ENCODE measurements around the gene RALB.

DNA sequence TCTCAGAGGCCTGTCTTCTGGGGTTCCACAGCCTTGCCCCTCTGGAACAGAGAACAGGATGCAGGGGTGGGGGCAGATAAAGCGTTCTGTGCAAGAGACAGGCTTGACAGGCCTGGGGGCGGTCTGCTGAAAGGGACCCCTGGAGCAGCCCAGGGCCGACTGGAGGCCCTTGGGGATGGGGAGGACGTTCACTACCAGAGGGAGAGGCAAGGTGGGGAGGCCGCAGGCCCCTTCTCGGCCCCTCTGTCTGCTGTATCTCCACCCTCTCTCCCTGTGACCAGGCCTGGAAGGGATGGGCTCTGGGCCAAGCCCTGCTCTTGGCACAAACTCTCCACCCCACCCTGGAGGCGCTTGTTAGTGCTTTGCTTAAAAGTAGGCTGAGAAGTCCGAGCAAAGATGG is 66.0 kb downstream of the RALB start:
- TF ChIP-seq, protein P1, sequence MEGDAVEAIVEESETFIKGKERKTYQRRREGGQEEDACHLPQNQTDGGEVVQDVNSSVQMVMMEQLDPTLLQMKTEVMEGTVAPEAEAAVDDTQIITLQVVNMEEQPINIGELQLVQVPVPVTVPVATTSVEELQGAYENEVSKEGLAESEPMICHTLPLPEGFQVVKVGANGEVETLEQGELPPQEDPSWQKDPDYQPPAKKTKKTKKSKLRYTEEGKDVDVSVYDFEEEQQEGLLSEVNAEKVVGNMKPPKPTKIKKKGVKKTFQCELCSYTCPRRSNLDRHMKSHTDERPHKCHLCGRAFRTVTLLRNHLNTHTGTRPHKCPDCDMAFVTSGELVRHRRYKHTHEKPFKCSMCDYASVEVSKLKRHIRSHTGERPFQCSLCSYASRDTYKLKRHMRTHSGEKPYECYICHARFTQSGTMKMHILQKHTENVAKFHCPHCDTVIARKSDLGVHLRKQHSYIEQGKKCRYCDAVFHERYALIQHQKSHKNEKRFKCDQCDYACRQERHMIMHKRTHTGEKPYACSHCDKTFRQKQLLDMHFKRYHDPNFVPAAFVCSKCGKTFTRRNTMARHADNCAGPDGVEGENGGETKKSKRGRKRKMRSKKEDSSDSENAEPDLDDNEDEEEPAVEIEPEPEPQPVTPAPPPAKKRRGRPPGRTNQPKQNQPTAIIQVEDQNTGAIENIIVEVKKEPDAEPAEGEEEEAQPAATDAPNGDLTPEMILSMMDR (IDR thresholded peaks at IDR 0.05): no peak
- no peak for TF ChIP-seq ZFX (IDR thresholded peaks at IDR 0.05; ENCODE audit: borderline replicate concordance)
